ENCODE data around the gene TMC7. TPM values are rescaled to one million over a fixed set of nuclear protein-coding genes. Genes with fewer than 3 reads are reported as not detected.

Gene TMC7
- total RNA-seq, 1 donor from 2014 or later = 0.75 TPM

DNA sequence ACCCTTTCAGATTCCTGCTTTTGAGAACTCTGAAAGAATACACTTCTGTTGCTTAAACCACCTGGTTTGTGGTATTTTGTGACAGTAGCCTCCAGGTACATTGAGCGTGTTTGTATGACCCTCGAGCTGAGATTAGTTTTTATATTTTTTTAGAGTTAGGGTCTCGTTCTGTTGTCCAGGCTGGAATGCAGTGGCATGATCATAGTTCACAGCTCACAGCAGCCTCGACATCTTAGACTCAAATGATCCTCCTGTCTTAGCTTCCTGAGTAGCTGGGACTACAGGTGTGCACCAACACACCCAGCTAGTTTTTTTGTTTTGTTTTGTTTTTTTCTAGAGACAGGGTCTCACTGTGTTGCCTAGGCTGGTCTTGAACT, 125.5 kb downstream of the TMC7 start:
- Histone ChIP-seq H3K27me3 (ENCODE audit: control insufficient read depth, insufficient read depth, low read length) (no peaks in the 10 kb centered on the region), H3K4me3 (ENCODE audit: low read depth, low read length) (no peak overlapping the region), H3K36me3 (ENCODE audit: control insufficient read depth, insufficient read depth, low read length) (no peaks in the 10 kb centered on the region)
- TF ChIP-seq, protein P1, sequence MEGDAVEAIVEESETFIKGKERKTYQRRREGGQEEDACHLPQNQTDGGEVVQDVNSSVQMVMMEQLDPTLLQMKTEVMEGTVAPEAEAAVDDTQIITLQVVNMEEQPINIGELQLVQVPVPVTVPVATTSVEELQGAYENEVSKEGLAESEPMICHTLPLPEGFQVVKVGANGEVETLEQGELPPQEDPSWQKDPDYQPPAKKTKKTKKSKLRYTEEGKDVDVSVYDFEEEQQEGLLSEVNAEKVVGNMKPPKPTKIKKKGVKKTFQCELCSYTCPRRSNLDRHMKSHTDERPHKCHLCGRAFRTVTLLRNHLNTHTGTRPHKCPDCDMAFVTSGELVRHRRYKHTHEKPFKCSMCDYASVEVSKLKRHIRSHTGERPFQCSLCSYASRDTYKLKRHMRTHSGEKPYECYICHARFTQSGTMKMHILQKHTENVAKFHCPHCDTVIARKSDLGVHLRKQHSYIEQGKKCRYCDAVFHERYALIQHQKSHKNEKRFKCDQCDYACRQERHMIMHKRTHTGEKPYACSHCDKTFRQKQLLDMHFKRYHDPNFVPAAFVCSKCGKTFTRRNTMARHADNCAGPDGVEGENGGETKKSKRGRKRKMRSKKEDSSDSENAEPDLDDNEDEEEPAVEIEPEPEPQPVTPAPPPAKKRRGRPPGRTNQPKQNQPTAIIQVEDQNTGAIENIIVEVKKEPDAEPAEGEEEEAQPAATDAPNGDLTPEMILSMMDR (IDR thresholded peaks at IDR 0.05; ENCODE audit: insufficient read depth, low read length, poor library complexity, severe bottlenecking) = no peak
- no peak for DNase-seq (ENCODE audit: low read depth)

DNA sequence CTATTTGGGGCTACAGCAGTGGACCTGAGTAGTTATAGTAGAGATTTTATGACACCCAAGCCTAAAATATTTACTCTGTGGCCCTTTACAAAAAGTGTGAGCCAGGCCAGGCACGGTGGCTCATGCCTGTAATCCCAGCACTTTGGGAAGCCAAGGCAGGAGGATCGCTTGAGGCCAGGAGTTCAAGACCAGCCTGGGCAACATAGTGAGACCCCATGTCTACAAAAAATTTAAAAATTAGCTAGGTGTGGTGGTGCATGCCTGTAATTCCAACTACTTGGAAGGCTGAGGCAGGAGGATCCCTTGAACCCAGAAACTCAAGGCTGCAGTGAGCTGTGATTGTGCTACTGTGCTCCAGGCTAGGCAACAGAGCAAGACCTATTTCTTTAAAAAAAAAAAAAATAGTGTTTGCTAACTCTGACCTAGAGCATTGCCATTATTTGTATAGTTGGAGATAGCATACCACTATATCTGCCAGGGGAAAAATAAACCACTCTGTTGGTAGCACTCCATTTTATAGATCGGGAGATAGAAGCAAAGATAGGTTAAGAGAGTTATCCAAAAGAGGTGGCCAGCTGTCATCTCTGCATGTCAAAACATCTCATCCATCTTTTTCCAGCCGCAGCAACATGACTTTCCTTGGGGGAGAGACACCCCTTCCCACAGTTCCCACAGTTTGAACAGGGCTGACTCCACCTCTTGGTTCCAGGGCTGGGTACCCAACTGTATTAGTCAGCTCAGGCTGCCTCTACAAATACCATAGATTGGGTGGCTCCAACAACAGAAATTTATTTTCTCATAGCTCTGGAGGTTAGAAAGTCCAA, 127.0 kb downstream of the TMC7 start:
- Histone ChIP-seq H3K27me3 (ENCODE audit: control insufficient read depth, insufficient read depth, low read length) (no peaks in the 10 kb centered on the region), H3K36me3 (ENCODE audit: control insufficient read depth, insufficient read depth, low read length) (no peaks in the 10 kb centered on the region), H3K4me3 (ENCODE audit: low read depth, low read length) (no peak overlapping the region)
- TF ChIP-seq, protein P1 (IDR thresholded peaks at IDR 0.05; ENCODE audit: insufficient read depth, low read length, poor library complexity, severe bottlenecking) = no peak
- no peak for DNase-seq (ENCODE audit: low read depth)

DNA sequence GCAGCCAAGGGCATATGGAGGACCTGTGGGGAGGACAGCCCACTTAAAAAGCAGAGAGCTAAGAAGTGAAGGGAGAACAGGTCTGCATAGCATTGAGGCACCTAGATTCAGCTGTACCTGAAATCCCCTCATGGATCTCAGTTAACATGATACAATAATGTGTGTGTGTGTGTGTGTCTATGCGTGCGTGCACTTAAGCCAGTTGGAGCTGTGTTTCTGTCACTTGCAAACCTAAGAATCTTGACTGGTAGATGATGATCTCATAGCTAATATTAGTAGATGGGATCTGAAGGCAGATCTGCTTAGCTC, 128.3 kb downstream of the TMC7 start:
- DNase-seq (ENCODE audit: low read depth) = no peak
- TF ChIP-seq, protein P1 (IDR thresholded peaks at IDR 0.05; ENCODE audit: insufficient read depth, low read length, poor library complexity, severe bottlenecking) = no peak
- no peak overlapping the region for H3K4me3 ChIP-seq (ENCODE audit: low read depth, low read length)
- no peaks in the 10 kb centered on the region for H3K27me3 ChIP-seq (ENCODE audit: control insufficient read depth, insufficient read depth, low read length)
- H3K36me3 ChIP-seq (ENCODE audit: control insufficient read depth, insufficient read depth, low read length) = no peaks in the 10 kb centered on the region

Other genes with a start within 250 kb of the TMC7 start
- gene RPS15A, start 193.6 kb upstream of the TMC7 start, total RNA-seq = 3,107 and 3,956 TPM in 2 replicates
- gene ARL6IP1, start 182.4 kb upstream of the TMC7 start, total RNA-seq = 267 and 290 TPM in 2 replicates
- 51.5 and 69.6 TPM in 2 replicates for gene SMG1, start 57.5 kb upstream of the TMC7 start, total RNA-seq
- gene COQ7, start 83.7 kb downstream of the TMC7 start, total RNA-seq = 20.1 and 22.0 TPM in 2 replicates
- 71.8 and 90.2 TPM in 2 replicates for gene ITPRIPL2, start 130.0 kb downstream of the TMC7 start, total RNA-seq
- 0.62 and 0.63 TPM in 2 replicates for gene SYT17, start 184.3 kb downstream of the TMC7 start, total RNA-seq